IMR-90 (cell line): ENCODE data around the gene MAGEA10. TPM values are rescaled to one million over a fixed set of nuclear protein-coding genes. Genes with fewer than 3 reads are reported as not detected.

Experiments used
- ATAC-seq: fragments of 200-7000 bp; cut with Tn5 transposase; 2 replicates; pipeline ENCODE4 v1.9.1; 2020; ENCODE audit warnings: low read depth, mild to moderate bottlenecking, moderate library complexity
- BruUV-seq: library from RNA; stranded (reverse); fragments of 400-500 nt; replicated peaks from 2 replicates; lab custom pipeline; 2021; lab: Mats Ljungman, UMichigan
- CTCF ChIA-PET: fragments of 300-600 bp; formaldehyde crosslinking; extraction: SDS; loops from one replicate; lab custom pipeline; 2021; ENCODE audit warnings: antibody characterized with exemption; lab: Yijun Ruan, JAX
- POLR2A ChIA-PET: fragments of 300-600 bp; sonication (Branson Sonifier 250); formaldehyde crosslinking; loops from one replicate; lab custom pipeline; 2022; ENCODE audit warnings: antibody characterized with exemption; ENCODE audit not compliant: unreplicated experiment; lab: Charles Lee
- DNase-seq: peaks from one replicate; pipeline ENCODE4 v3.0.0; 2013
- H2AFZ ChIP-seq: replicated peaks from 2 replicates; pipeline ENCODE3; 2013; ENCODE audit warnings: low read length, mild to moderate bottlenecking; ENCODE audit not compliant: poor library complexity
- H2AK5ac ChIP-seq: 2 replicates; pipeline ENCODE4 v1.6.1; 2013; ENCODE audit warnings: low read depth, low read length, inconsistent platforms
- H2AK9ac ChIP-seq: replicated peaks from 2 replicates; pipeline ENCODE3; 2013; ENCODE audit warnings: mild to moderate bottlenecking, low read depth, low read length, moderate library complexity; ENCODE audit not compliant: poor library complexity
- H2BK120ac ChIP-seq: 2 replicates; pipeline ENCODE4 v1.6.1; 2013; ENCODE audit warnings: low read depth, low read length, inconsistent platforms
- H2BK15ac ChIP-seq: 3 replicates; pipeline ENCODE4 v1.6.1; 2013; ENCODE audit warnings: low read depth, low read length, inconsistent platforms
- H2BK20ac ChIP-seq: 2 replicates; pipeline ENCODE4 v1.6.1; 2013; ENCODE audit warnings: low read depth, mild to moderate bottlenecking, inconsistent platforms, low read length, moderate library complexity
- H2BK5ac ChIP-seq: 2 replicates; pipeline ENCODE4 v1.6.1; 2013; ENCODE audit warnings: mild to moderate bottlenecking, low read depth, low read length, inconsistent platforms; ENCODE audit not compliant: poor library complexity, severe bottlenecking
- H3K14ac ChIP-seq: replicated peaks from 2 replicates; pipeline ENCODE4 v1.6.1; 2013; ENCODE audit warnings: low read depth, low read length, inconsistent platforms
- H3K18ac ChIP-seq: 2 replicates; pipeline ENCODE4 v1.6.1; 2013; ENCODE audit warnings: low read depth, low read length, control low read depth
- H3K23ac ChIP-seq: 2 replicates; pipeline ENCODE4 v1.6.1; 2013; ENCODE audit warnings: low read depth, low read length, inconsistent platforms
- H3K27ac ChIP-seq: 2 replicates; pipeline ENCODE4 v1.5.1; 2013; ENCODE audit warnings: mild to moderate bottlenecking, control low read depth, low read length; ENCODE audit not compliant: insufficient read depth
- H3K27me3 ChIP-seq: 2 replicates; pipeline ENCODE4 v1.6.1; 2013; ENCODE audit warnings: low read length; ENCODE audit not compliant: control insufficient read depth, insufficient read depth
- H3K36me3 ChIP-seq: 2 replicates; pipeline ENCODE4 v1.6.1; 2013; ENCODE audit warnings: low read length, mixed read lengths; ENCODE audit not compliant: control insufficient read depth, insufficient read depth
- H3K4ac ChIP-seq: 2 replicates; pipeline ENCODE4 v1.6.1; 2013; ENCODE audit warnings: low read depth, low read length, inconsistent platforms
- H3K4me1 ChIP-seq: 2 replicates; pipeline ENCODE4 v1.6.1; 2013; ENCODE audit warnings: low read length, mixed read lengths; ENCODE audit not compliant: control insufficient read depth, insufficient read depth
- H3K4me2 ChIP-seq: 2 replicates; pipeline ENCODE4 v1.6.1; 2013; ENCODE audit warnings: low read depth, mild to moderate bottlenecking, control low read depth, low read length, moderate library complexity
- H3K4me3 ChIP-seq: 2 replicates; pipeline ENCODE4 v1.5.1; 2013; ENCODE audit warnings: low read depth, mild to moderate bottlenecking, control low read depth, low read length, moderate library complexity; ENCODE audit not compliant: insufficient read depth
- H3K56ac ChIP-seq: 2 replicates; pipeline ENCODE4 v1.6.1; 2013; ENCODE audit warnings: low read length, inconsistent platforms; ENCODE audit not compliant: insufficient read depth; ENCODE audit errors: extremely low read depth
- H3K79me1 ChIP-seq, 2 experiments: 2 replicates each; pipeline ENCODE4 v1.6.1; 2013; ENCODE audit warnings: low read length in 2 of 2, inconsistent platforms in 1 of 2, low read depth in 1 of 2
- H3K9ac ChIP-seq: 2 replicates; pipeline ENCODE4 v1.6.1; 2013; ENCODE audit warnings: low read depth, low read length, control low read depth
- H3K9me1 ChIP-seq: 2 replicates; pipeline ENCODE4 v1.6.1; 2013; ENCODE audit warnings: low read length, inconsistent platforms; ENCODE audit not compliant: insufficient read depth
- H3K9me3 ChIP-seq: 2 replicates; pipeline ENCODE4 v1.6.1; 2013; ENCODE audit warnings: low read length; ENCODE audit not compliant: control insufficient read depth, insufficient read depth
- H4K20me1 ChIP-seq: 2 replicates; pipeline ENCODE4 v1.6.1; 2013; ENCODE audit warnings: low read length, inconsistent platforms; ENCODE audit not compliant: insufficient read depth
- H4K5ac ChIP-seq: 2 replicates; pipeline ENCODE4 v1.6.1; 2013; ENCODE audit warnings: mild to moderate bottlenecking, low read depth, low read length, control low read depth
- H4K8ac ChIP-seq, 2 experiments: 2 replicates each; pipeline ENCODE4 v1.6.1; 2013; ENCODE audit warnings: low read depth in 2 of 2, low read length in 2 of 2, control low read depth in 1 of 2, inconsistent platforms in 1 of 2
- H4K91ac ChIP-seq: 2 replicates; pipeline ENCODE4 v1.6.1; 2013; ENCODE audit warnings: low read depth, low read length, inconsistent platforms; ENCODE audit not compliant: insufficient read depth
- CEBPB ChIP-seq: IDR thresholded peaks from 2 replicates; pipeline ENCODE4 v1.6.1; 2012; ENCODE audit warnings: low read depth, low read length, improper control_type of control experiment
- CHD1 ChIP-seq: IDR thresholded peaks from 2 replicates; pipeline ENCODE4 v1.6.1; 2012; ENCODE audit warnings: low read depth, low read length, improper control_type of control experiment
- FOS ChIP-seq: fragments of 150-350 bp; IDR thresholded peaks from 2 replicates; pipeline ENCODE4 v1.6.1; 2016; ENCODE audit warnings: low read depth, low read length
- MAFK ChIP-seq: IDR thresholded peaks from 2 replicates; pipeline ENCODE4 v1.6.1; 2012; ENCODE audit warnings: low read depth, low read length, improper control_type of control experiment
- MAZ ChIP-seq: IDR thresholded peaks from 2 replicates; pipeline ENCODE4 v1.6.1; 2012; ENCODE audit warnings: low read depth, mild to moderate bottlenecking, low read length, improper control_type of control experiment, moderate library complexity, borderline replicate concordance
- POLR2A ChIP-seq: IDR thresholded peaks from 2 replicates; pipeline ENCODE4 v1.6.1; 2012; ENCODE audit warnings: mild to moderate bottlenecking, low read depth, low read length
- RCOR1 ChIP-seq: IDR thresholded peaks from 2 replicates; pipeline ENCODE4 v1.6.1; 2012; ENCODE audit warnings: mild to moderate bottlenecking, low read length, improper control_type of control experiment; ENCODE audit not compliant: insufficient replicate concordance
- WGBS, 2 experiments: methylation state at CpG; one replicate each; pipeline versions ENCODE4 v1.1.5 to v1.1.7; 2013; ENCODE audit warnings: missing lambda C conversion rate in 2 of 2; ENCODE audit not compliant: insufficient read length in 1 of 2; ENCODE audit errors: extremely low coverage in 2 of 2; 5-methylcytosine and 5-hydroxymethylcytosine counted together
- dilution Hi-C: fragments of 300-500 bp; cut with HindIII; formaldehyde crosslinking; loops from one replicate; pipeline ENCODE4 v1.14.3; 2018; ENCODE audit warnings: low sequenced_read_pairs; ENCODE audit not compliant: unreplicated experiment
- in situ Hi-C: fragments of 300-500 bp; cut with MboI; formaldehyde crosslinking; loops from 3 replicates; pipeline ENCODE4 v1.14.3; 2019; ENCODE audit warnings: low sequenced_read_pairs, inconsistent platforms, mixed read lengths
- intact Hi-C: fragments of 100-400 bp; cut with micrococcal nuclease; formaldehyde crosslinking; loops from 2 replicates; pipeline ENCODE4 v1.10.0; 2022
- polyA plus RNA-seq, 3 experiments: library from polyadenylated mRNA; depleted of rRNA; stranded (reverse); fragments of >200 nt; gene quantifications; 2 replicates each; pipeline ENCODE4 v1.2.3, GENCODE V29; 2012; ENCODE audit warnings: low replicate concordance in 1 of 3
- total RNA-seq: library from RNA; depleted of rRNA; stranded (reverse); fragments of >200 nt; gene quantifications from 2 replicates; pipeline ENCODE4 v1.2.3, GENCODE V29; 2012

MAGEA10 gene
- total and polyA plus RNA-seq, 2 of the 4 experiments (the other 2 are of a cell fraction): not detected

- Histone ChIP-seq H2BK20ac (no peak overlapping the region), H3K4me3 (no peak overlapping the region), H4K91ac (no peak overlapping the region), H4K20me1 (no peaks in the 10 kb centered on the region), H3K9ac (no peak overlapping the region), H2AK5ac (no peak overlapping the region), H3K79me1 (no peaks in the 10 kb centered on the region), H3K4ac (no peak overlapping the region), H4K8ac (no peak overlapping the region), H3K27ac (no peak overlapping the region), H2BK15ac (no peak overlapping the region), H3K4me1 (no peaks in the 10 kb centered on the region), H3K23ac (no peak overlapping the region), H2AK9ac (no peak overlapping the region), H4K5ac (no peak overlapping the region), H2BK5ac (no peak overlapping the region), H3K9me3 (peaks cover 21% of the 10 kb centered on the region; the same call in 1 of the 2 replicates), H3K14ac (no peak overlapping the region), H3K9me1 (no peaks in the 10 kb centered on the region), H3K56ac (no peak overlapping the region), H3K27me3 (no peaks in the 10 kb centered on the region), H3K18ac (no peak overlapping the region), H3K4me2 (no peak overlapping the region), H3K36me3 (no peaks in the 10 kb centered on the region), H2AFZ (no peak overlapping the region), H2BK120ac (no peak overlapping the region)
- intact Hi-C loops: no loop called here
- ChIA-PET POLR2A (no interaction called here), CTCF (no interaction called here)
- TF ChIP-seq POLR2A (no peak), CEBPB (no peak), MAZ (no peak), FOS (no peak), CHD1 (no peak), RCOR1 (no peak), MAFK (no peak)
- in situ Hi-C loops: no loop called here
- dilution Hi-C loops: no loop called here
- no CpG with 5 or more reads among the region's 3 CpGs for WGBS, 2 experiments
- DNase-seq (no peak), ATAC-seq (no peak)
- BruUV-seq: no TSS peak
Measured at GRCh38 chrX:152117305-152117704, 21.1 kb downstream of the MAGEA10 start.
